Subcutaneous adipose tissue (tissue), 4 donors: ENCODE measurements around the gene THADA. TPM values are rescaled to one million over a fixed set of nuclear protein-coding genes. Genes with fewer than 3 reads are reported as not detected.

Experiments used
- CTCF ChIP-seq: fragments of 450-650 bp; IDR thresholded peaks from one replicate; pipeline ENCODE4 v1.5.1; 2016; ENCODE audit warnings: low read depth, mild to moderate bottlenecking, control low read depth, antibody characterized with exemption, moderate library complexity
- total RNA-seq, 4 donors: library from RNA; depleted of rRNA; stranded (reverse); fragments of >200 nt; gene quantifications; one replicate each; pipeline ENCODE4 v1.1.0, GENCODE V29; 2016

The THADA gene
- total RNA-seq, 4 donors from 2014 or later = 31.8 to 71.9 (median 53.8) TPM

GRCh38 chr2:43631618-43632317 lies 35.9 kb upstream of the THADA start:
- no peak for TF ChIP-seq CTCF

GRCh38 chr2:43622931-43623451 lies 27.2 kb upstream of the THADA start:
- no peak for TF ChIP-seq CTCF

- no peak for TF ChIP-seq CTCF
These were observed 23.7 kb upstream of the THADA start for GRCh38 chr2:43619511-43619910.

- TF ChIP-seq CTCF = no peak
These were observed 21.3 kb upstream of the THADA start for GRCh38 chr2:43616967-43617680.

- no peak for TF ChIP-seq CTCF
These were observed 17.1 kb upstream of the THADA start for GRCh38 chr2:43612944-43613343.

GRCh38 chr2:43611987-43612894 lies 16.4 kb upstream of the THADA start:
- no peak for TF ChIP-seq CTCF
